Fibroblast of skin of right biceps (primary cell): ENCODE results near the gene PDCL3.

Experiments used
- DNase-seq: peaks from one replicate; pipeline ENCODE4 v3.0.0-alpha.2; 2013

The PDCL3 gene

DNA sequence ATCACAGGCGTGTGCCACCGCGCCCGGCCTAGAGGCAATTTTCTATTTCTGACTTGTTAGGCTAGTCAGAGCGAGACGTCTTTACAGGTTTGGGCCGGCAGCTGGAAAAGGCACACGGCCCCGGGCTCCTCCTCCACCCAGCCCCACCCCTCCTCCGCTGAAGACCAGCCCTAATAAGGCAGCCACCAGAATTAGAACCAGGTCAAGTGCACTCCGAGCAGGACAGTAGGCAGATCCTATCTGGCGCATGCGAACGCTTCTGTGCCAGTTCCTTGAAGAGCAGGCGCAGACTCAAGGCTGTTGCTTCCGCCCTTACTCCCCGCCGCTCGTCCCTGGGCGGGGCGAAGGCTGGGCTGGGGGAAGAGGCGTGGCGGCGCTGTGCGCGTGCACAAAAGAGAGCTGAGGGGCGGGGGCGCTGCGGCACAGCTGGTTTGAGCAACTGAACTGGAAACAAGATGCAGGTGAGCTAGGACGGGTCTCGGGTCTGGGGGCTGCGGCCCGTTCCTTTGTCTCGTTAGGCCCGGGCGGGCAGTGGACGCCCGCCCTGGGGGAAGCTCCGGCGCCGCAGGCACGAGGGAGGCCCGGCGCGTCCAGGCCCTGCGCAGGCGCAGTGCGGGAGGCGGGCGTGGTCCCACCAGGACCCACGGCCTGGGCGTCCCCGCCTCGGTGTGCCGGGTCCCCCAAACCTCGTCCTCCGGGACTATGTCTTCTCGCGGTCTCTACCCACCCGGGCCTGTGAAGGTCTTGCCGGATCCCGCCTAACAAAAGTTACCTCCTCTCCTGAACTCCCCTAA, at the start of gene PDCL3:
Gene PDCL3 (plus strand): TSS at position 381 of the 794 bp plus-strand sequence. CDS start 75 bp downstream, at position 456.
- DNase-seq, result peak; percentile 99

DNA sequence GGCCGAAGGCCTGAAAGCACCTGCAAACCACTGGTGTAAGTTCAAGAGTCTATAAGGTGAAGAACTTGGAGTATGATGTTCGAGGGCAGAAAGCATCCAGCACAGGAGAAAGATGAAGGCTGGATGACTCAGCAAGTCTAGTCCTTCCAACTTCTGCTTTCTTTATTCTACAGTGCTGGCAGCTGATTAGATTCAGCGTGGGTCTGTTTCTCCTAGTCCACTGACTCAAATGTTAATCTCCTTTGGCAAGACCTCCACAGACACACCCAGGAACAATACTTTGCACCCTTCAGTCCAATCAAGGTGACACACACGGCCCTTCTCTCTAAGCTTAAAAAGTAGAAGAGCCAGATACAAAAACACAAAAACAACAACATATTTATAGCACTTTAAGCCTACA, 49.1 kb upstream of the PDCL3 start:
- DNase-seq, result no peak

DNA sequence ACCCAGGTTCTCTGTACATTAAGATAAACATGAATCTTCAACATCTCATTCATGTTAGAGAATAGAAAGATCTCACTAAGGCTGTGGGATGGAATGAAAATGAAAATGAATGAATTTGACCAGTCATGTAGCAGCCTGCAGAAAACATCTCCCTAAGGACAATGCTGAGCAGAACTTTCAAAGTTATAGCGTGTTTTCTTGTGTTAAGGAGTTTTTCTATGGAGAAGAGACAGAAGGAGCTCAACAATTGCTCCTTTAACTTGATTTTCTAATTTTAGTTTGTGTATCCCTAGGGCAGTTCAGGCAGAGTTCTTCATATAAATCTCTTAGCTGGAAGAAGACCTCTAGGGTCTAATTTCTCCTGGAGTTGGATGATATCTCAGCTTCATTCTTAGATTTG, 45.2 kb upstream of the PDCL3 start:
- DNase-seq, result no peak

GRCh38 chr2:100518801-100519200, 44.0 kb upstream of the PDCL3 start:
- no peak for DNase-seq

GRCh38 chr2:100520224-100520623, 42.6 kb upstream of the PDCL3 start:
- DNase-seq, result no peak

GRCh38 chr2:100522430-100522829, 40.4 kb upstream of the PDCL3 start:
- DNase-seq, result no peak

DNA sequence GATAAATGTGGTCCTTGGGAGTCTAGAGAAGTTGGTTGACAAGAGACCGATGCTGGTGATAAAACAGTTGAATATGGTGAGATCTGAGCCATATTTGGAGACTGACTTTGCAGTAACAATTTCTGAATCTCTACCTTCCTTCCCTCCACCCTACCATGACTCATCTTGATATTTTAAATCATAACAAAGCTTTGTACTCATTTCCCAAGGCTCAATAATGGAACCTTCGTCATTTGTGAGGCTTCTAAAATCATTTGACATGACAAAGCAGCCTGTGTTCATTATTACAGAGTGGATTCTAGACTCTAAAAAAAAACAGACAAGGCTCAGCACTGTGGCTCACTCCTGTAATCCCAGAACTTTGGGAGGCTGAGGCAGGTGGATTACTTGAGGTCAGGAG, 38.5 kb upstream of the PDCL3 start:
- DNase-seq, result no peak

DNA sequence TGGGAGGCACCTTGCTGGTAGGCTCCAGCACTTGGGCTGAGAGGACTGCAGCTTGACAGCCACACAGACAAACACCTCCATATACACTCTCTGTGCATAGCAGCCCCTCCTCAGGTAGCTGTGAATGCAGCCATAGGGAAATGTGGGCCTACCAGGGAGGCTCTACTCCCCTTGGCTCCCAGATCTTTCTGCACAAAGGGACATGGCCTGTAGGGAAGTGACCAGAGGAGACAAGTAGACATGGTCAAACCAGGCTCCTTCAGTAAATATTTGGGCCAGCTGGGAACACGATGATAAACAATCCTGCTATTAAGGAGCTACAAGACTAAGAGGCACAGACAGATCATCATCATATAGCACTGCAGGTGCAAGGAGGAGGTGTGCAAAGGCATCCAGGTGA, 35.9 kb upstream of the PDCL3 start:
- DNase-seq, result no peak

DNA sequence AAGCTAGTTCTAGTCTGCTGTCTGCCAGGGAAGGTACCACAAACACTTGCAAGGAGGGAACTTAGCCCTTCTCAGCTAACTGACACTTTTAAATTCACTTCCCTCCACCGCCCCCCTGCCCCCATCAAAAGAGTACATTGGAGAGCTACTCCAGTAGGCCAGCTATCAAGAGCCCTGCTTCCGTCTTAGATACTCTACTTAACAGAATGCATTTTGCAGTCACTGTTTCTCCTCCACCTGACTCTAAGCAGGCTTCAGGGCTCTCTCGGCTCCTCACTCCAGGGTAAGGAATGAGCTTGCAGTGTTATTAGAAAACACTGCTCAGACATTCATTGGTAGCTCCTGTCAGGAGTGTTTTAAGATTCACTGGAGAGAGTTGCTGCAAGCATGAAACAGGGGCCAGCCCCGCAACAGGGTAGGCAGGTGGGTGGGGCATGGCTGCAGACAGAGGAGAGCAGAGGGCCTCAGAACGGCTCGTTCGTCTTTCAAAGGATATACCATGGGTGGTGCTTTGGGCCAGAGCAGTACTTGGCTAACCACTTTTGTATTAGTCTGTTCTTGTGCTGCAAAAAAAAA, 35.3 kb upstream of the PDCL3 start:
- DNase-seq, result no peak

DNA sequence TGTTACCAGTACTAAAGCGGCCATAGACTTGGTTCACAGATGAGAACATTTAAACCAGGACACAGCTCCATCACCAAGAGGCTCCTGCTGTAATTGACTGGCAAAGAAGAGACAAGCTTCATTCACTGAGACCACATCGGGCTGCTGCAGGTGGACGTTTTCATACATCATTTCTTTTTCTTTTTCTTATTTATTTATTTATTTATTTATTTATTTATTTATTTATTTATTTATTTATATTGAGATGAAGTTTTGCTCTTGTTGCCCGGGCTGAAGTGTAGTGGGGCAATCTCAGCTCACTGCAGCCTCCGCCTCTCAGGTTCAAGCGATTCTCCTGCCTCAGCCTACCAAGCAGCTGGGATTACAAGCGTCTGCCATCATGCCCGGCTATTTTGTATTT, 33.6 kb upstream of the PDCL3 start:
- no peak for DNase-seq

DNA sequence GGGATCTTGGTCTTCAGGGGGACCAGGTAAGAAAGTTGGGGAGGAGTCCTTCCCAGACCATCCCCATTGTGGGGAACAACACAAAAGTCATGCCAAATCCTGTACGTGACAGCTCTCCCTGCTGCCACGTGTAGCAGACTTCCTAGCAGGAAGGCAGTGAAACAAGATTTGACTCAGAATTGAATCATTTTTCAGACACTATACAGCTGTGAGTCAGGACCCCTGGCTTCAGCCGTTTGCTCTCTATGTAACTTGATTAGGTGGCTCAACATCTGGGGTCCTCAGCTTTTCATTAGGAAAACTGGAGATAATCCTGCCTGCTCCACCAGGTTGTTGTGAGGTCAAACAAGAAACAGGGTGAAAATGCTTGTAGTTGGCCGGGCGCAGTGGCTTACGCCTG, 32.9 kb upstream of the PDCL3 start:
- DNase-seq, result no peak

GRCh38 chr2:100535855-100536254, 26.9 kb upstream of the PDCL3 start:
- DNase-seq, result no peak

DNA sequence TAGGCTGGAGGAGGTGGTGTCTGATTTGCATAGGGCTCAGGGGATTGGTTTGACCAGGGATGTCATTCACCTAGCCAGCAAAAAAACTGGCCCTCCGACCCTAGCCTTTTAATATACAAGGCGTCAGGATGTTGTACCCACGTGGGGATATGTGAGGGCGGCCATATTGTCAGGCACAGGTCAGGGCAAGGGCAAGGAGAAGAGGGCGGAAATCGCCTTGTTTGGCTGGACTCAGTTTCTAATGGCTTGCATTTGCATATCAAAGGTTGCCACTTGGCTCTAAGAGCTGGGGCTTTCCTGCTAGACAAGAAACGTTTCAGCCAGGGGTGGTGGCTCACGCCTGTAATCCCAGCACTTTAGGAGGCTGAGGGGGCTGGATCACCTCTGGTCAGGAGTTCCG, 24.9 kb upstream of the PDCL3 start:
- DNase-seq, result no peak

DNA sequence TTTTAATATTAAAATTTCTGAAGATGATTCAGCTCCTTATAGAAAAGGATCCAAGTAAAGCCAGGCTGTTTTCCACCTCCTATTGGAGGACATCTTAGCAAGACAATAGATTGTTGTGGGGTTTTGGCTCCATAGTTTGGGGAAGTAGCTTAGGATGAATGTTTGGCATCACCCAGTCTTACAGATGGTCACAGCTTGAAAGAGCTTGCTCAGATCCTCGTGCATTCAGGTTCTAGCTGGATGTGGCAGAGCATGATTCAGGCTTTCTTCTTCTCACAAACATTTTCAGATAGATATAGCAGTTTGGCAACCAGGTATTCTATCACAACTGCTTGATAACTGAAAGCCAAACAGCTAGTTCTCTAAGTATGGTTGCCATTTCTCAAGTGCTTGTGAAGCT, 23.6 kb upstream of the PDCL3 start:
- DNase-seq, result no peak

DNA sequence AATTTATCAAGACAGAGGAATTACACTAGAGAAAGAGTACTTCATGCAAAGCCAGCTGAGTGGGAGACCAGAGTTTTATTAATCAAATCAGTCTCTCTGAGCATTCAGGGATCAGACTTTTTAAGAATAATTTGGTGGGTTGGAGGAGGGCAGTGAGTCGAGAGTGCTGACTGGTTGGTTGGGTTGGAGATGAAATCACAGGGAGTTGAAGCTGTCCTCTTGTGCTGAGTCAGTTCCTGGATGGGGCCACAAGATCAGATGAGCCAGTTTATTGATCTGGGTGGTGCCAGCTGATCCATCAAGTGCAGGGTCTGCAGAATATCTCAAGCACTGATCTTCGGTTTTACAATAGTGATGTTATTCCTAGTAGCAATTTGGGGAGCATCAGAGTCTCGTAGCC, 21.4 kb upstream of the PDCL3 start:
- DNase-seq, result no peak

DNA sequence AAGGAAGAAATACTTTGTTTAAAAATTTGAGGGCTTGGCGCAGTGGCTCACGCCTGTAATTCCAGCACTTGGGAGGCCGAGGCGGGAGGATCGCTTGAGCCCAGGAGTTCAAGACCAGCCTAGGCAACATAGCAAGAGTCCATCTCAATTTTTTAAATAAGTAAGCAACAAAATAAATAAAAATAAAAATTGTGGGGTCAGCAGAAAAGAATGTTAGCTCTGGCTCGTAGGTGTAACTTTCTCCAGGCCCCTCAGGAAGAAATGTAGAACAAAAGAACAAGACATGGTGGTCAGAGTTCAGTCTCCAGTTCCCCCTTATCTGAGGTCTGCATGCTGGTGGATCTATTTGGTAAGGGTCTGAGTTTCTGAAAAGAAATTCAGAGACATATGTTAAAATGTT, 20.4 kb upstream of the PDCL3 start:
- DNase-seq, result no peak

- DNase-seq, result no peak
These were observed 17.7 kb upstream of the PDCL3 start for GRCh38 chr2:100544911-100545596.

DNA sequence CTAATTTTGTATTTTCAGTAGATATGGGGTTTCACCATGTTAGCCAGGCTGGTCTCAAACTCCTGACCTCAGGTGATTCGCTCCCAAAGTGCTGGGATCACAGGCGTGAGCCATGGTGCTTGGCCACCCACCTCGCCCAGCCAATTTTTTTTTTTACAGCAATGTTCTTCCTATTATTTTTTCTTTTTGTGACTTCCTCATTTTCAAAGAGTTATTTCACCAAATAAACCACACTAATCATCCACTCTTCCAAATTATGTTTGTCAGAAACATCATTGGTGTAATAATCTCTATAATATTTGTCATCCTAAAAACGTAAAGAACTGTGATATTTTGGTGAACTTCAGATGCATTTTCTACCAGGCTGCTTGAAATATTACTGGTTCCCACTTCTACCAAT, 16.3 kb upstream of the PDCL3 start:
- no peak for DNase-seq

- DNase-seq, result no peak
These were observed 14.0 kb upstream of the PDCL3 start for GRCh38 chr2:100548771-100549170.

- no peak for DNase-seq
These were observed 11.5 kb upstream of the PDCL3 start for GRCh38 chr2:100551303-100551702.

GRCh38 chr2:100554798-100555407, 7.9 kb upstream of the PDCL3 start:
- DNase-seq, result no peak

GRCh38 chr2:100556746-100557145, 6.0 kb upstream of the PDCL3 start:
- DNase-seq, result no peak

DNA sequence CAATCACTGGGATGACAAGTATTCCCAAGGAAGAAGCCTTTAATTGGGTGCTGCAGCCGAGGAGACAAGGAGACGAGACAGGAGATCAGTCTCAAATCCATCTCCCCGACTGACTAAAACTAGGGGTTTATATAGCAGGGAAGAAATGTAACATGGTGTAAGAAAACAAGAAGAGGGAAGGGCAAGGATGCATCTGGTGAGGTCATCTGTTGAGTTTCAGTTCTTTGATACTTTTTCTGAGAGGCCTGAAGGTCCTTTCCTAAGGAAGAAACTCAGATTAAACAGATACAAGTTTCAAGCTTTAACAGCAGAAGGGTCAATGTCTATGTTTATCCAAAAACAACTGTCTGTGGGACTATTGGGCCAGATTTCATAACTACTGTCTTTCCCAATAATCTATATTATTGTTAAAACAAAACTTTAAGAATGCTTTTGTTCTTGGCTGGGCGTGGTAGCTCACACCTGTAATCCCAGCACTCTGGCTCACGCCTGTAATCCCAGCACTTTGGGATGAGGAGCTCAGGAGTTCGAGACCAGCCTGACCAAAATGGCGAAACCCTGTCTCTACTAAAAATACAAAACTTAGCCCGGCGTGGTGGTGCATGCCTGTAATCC, 2.5 kb upstream of the PDCL3 start:
- DNase-seq, result no peak
